Activated naive CD8-positive, alpha-beta T cell treated with anti-CD3 and anti-CD28 coated beads, Interleukin-2, amount 50 U/mL, for 24 hours (primary cell): ENCODE measurements around the gene ENDOG.
"Not testable (repeated sequence)": the region's sequence is repeated elsewhere in the genome, so short reads cannot be mapped to it uniquely, and the experiment has no call there.

Experiments used
- ATAC-seq: fragments of 150-1000 bp; cut with Tn5 transposase; one replicate; pipeline ENCODE4 v1.10.0; 2021
- DNase-seq: peaks from one replicate; pipeline ENCODE4 v3.0.0; 2021
- H3K27ac Mint-ChIP-seq: one replicate; pipeline ENCODE4 v1.8.0; 2021; ENCODE audit warnings: mild to moderate bottlenecking, mixed read lengths
- H3K27me3 Mint-ChIP-seq: one replicate; pipeline ENCODE4 v1.8.0; 2021; ENCODE audit warnings: mixed read lengths
- H3K36me3 Mint-ChIP-seq: one replicate; pipeline ENCODE4 v1.8.0; 2021; ENCODE audit warnings: low read depth, mixed read lengths
- H3K4me1 Mint-ChIP-seq: one replicate; pipeline ENCODE4 v1.8.0; 2021; ENCODE audit warnings: mixed read lengths
- H3K4me3 Mint-ChIP-seq: one replicate; pipeline ENCODE4 v1.8.0; 2021; ENCODE audit warnings: mild to moderate bottlenecking, moderate library complexity, mixed read lengths
- H3K9me3 Mint-ChIP-seq: one replicate; pipeline ENCODE4 v1.8.0; 2021; ENCODE audit warnings: mixed read lengths

The ENDOG gene

DNA sequence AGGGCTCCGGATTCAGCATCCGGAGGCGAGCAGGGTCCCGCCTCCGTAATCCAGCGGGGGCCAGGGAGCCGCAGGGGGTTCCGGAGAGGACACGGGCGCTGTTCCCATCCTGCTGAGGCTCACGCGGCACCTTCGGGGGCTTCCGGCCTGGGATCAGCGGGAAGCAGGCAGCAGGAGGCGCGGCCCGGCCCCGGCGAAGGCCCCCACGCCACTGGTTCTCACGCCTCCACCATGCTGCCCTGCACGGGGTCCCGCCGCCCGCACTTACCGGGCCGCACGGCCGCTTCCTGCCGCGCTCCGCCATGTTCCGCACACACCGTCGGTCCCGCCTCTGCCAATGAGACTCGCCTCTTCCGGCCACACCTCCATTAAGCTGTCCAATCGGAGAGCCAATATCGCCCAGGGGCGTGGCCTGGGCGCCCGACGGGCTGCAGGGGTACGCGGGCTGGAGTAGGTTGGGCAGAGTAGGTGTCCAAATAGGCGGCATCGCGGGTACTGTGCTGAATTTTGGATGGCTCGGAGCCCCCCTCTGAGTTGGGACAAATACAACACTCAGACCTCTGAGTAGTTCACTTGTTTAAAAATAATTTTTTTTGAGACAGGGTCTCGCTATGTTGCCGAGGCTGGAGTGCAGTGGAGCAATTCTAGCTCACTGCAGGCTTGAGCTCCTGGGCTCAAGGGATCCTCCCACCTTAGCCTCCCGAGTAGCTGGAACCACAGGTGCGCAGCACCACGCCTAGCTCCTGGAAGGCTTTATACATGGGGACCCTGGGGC is 11.4 kb downstream of the ENDOG start, which contains the start of gene SPOUT1:
SPOUT1 (minus strand) TSS at position 318 of the 775 bp plus-strand sequence; CDS start at position 304, 14 bp downstream.
- Mint-ChIP-seq H3K27me3 (no peaks in the 10 kb centered on the region), H3K36me3 (peaks cover 25% of the 10 kb centered on the region), H3K9me3 (no peaks in the 10 kb centered on the region), H3K4me1 (peaks cover 21% of the 10 kb centered on the region), H3K27ac (peak within 1 kb of the TSS; percentile 95), H3K4me3 (peak within 1 kb of the TSS; percentile 98)
- ATAC-seq (peak; percentile 97), DNase-seq (peak; percentile 95)

DNA sequence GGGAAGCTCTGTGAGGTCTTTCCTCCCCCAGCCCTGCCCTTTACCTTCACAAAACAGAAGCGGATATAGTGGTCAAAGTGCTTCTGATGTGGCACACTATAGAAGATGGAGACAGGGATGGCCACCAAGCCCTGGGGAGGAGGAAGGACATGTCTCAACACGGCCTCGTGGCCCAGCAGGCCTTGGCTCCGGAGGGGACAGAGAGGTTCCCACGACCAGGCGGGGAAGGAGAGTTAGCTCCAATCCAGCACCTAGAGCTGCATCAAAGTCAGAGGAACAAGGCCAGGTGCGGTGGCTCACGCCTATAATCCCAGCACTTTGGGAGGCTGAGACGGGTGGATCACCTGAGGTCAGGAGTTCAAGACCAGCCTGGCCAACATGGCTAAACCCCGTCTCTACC is 15.4 kb downstream of the ENDOG start:
- H3K4me1 Mint-ChIP-seq: peaks cover 9% of the 10 kb centered on the region
- no peaks in the 10 kb centered on the region for H3K27me3 Mint-ChIP-seq

DNA sequence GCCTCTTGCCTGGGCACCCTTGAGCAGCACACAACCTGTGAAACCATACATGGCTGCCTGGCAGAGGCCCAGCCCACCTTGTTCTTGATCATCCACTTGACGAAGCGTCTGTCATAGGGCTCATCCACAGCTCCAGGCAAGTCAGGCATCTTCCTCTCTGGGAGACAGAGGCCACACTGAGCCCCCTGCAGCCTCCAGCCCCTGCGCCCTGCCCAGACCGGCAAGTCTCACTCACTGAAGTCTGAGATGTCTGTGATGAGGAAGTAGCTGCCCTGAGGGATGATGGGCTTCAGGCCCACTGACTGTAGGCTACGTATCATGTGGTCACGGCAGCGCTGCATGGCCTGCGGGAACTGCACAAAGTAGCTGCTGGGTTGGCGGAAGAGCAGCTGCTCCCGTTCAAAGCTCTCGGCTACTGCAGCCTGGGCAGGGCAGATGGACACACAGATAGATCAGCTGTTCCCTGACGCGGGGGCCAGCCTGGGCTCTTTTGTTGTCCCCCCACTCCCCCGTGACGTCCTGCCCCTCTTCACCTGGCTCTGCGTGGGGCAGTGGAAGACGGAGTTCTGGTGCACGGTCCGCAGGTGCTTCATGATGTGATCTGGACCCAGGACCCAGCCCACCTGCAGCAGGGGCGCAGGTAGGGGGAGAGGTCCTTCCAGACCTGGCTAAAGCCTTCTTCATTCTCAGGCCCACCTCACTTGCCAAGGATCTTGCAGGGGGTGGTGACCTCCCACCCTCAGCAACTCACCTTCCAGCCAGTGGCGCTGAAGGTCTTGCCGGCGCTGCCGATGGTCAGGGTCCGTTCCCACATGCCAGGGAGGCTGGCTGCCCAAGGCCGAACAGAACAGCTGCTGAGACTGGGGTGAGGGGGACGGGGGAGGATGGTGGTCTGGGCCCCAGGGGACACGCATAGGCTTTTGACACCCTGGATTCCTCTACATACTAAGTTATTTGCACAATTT is 17.2 kb downstream of the ENDOG start:
- Mint-ChIP-seq H3K4me3 (no peak overlapping the region), H3K36me3 (peaks cover 11% of the 10 kb centered on the region), H3K9me3 (no peaks in the 10 kb centered on the region), H3K4me1 (no peaks in the 10 kb centered on the region), H3K27me3 (no peaks in the 10 kb centered on the region), H3K27ac (no peak overlapping the region)
- DNase-seq (no peak), ATAC-seq (no peak)

More for the DNA sequence above, 15.4 kb downstream of the ENDOG start:
- no peak for DNase-seq
- ATAC-seq: no peak
- Mint-ChIP-seq H3K36me3 (peaks cover 16% of the 10 kb centered on the region), H3K4me3 (no peak overlapping the region), H3K9me3 (no peaks in the 10 kb centered on the region), H3K27ac (no peak overlapping the region)

DNA sequence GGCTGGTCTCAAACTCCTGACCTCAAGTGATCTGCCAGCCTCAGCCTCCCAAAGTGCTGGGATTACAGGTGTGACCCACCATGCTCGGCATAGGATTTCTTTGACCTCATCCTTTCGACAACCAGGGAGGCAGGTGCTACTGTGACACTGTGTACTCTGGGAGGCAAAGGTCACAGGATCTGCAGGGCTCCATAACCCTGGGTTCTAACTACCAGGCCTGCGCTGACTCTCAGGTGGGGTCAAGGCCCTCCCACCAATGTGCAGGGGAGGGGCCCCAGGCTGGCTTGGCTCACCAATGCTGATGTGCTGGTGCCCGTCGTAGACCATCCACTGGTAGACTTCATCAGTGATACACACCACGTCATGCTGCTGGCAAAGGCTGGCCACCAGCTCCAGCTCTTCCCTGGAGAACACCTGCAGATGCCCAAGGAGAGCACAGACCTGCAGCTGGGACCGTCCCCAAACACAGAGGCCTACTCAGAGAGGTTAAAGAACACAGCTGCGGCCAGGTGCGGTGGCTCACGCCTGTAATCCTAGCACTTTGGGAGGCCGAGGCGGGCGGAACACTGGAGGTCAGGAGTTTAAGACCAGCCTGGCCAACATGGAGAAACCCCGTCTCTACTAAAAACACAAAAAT is 18.3 kb downstream of the ENDOG start:
- Mint-ChIP-seq H3K4me1 (no peaks in the 10 kb centered on the region), H3K4me3 (no peak overlapping the region), H3K36me3 (peaks cover 11% of the 10 kb centered on the region), H3K27me3 (no peaks in the 10 kb centered on the region), H3K27ac (no peak overlapping the region), H3K9me3 (no peaks in the 10 kb centered on the region)
- DNase-seq (no peak), ATAC-seq (no peak)

DNA sequence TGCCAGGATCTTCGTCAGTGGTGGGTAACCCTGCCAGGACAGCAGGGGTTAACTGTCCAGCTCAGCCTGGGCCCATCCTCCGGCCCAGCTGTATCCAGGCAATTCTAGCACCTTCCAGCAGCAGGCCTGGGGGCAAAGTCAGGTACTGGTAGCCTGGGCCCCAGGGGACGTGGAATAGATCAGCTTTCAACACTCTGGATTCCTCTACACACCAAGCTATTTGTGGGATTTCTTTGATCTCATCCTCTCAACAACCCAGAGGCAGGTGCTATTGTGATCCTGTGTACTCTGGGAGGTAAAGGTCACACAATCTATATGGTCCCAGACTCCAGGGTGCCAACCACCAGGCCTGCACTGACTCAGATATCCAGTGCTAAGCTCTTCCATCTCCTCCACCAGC is 20.0 kb downstream of the ENDOG start:
- no peaks in the 10 kb centered on the region for H3K27me3 Mint-ChIP-seq
- no peaks in the 10 kb centered on the region for H3K9me3 Mint-ChIP-seq
- peaks cover 8% of the 10 kb centered on the region for H3K36me3 Mint-ChIP-seq
- H3K27ac Mint-ChIP-seq: no peak overlapping the region
- no peaks in the 10 kb centered on the region for H3K4me1 Mint-ChIP-seq
- ATAC-seq: no peak
- DNase-seq: no peak
- no peak overlapping the region for H3K4me3 Mint-ChIP-seq

DNA sequence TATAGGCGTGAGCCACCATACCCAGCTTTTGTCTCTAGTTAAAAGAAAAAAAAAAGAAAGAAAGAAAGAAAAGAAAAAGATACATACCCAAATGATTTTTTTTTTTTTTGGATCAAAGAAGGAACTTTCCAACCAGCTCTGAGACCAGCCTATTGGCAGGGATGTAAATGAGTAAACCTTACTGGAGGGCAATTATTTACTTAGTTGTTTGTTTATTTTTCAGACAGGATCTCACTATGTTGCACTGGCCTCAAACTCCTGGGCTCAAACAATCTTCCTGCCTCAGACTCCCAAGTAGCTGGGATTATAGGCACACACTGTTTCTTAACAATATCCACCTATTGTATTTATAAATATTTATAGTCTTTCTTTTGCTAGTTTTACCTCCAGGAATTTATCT is 22.2 kb downstream of the ENDOG start:
- no peaks in the 10 kb centered on the region for H3K4me1 Mint-ChIP-seq
- ATAC-seq (no peak), DNase-seq (no peak)
- no peaks in the 10 kb centered on the region for H3K9me3 Mint-ChIP-seq
- H3K27ac Mint-ChIP-seq: no peak overlapping the region
- peaks cover 4% of the 10 kb centered on the region for H3K36me3 Mint-ChIP-seq
- H3K27me3 Mint-ChIP-seq: no peaks in the 10 kb centered on the region
- no peak overlapping the region for H3K4me3 Mint-ChIP-seq

DNA sequence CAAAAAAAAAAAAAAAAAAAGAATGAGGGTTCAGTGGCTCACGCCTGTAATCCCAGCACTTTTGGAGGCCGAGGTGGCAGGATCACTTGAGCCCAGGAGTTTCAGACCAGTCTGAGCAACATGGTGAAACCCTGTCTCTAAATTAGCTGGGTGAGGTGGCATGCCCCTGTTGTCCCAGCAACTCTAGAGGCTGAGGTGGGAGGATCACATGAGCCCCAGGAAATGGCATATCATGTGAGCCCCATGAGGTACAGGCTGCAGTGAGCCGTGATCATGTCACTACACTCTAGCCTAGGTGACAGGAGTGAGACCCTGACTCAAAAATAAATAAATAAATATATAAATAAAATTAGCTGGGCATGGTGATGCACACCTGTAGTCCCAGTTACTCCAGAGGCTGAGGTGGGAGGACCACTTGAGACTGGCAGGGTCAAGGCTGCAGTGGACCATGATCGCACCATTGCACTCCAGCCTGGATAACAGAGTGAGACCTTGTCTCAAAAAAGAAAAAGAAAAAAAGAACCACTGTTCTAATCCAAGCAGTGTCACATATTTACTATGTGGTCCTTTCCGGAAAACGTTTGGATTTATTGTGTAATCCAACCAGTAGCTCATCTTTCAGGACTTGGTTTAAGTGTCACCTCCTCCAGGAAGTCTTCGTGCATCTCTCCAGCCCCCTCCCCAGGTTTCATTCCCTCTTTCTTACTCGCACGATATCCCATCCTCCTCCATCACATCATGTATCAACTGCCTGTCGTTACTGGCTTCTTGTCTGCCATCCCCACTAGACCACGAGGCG is 23.6 kb downstream of the ENDOG start:
- H3K27ac Mint-ChIP-seq: no peak overlapping the region
- ATAC-seq (no peak), DNase-seq (no peak)
- no peaks in the 10 kb centered on the region for H3K27me3 Mint-ChIP-seq
- peaks cover 4% of the 10 kb centered on the region for H3K36me3 Mint-ChIP-seq
- H3K4me1 Mint-ChIP-seq: no peaks in the 10 kb centered on the region
- no peaks in the 10 kb centered on the region for H3K9me3 Mint-ChIP-seq
- no peak overlapping the region for H3K4me3 Mint-ChIP-seq

DNA sequence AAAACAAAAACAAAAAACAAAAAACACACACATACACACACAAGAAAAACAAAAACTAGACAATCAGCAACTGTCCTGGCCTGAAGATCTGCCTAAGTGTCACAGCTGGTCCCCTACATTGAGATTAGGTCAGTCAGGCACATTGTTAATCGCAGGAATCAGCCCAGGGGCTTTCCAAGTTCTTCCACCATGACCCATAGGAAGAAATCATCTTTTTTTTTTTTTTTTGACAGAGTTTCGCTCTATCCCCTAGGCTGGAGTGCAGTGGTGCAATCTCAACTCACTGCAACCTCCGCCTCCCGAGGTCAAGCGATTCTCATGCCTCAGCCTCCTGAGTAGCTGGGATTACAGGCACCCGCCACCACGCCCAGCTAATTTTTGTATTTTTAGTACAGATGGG is 24.9 kb downstream of the ENDOG start:
- not testable (repeated sequence) for H3K36me3 Mint-ChIP-seq, H3K27ac Mint-ChIP-seq, H3K9me3 Mint-ChIP-seq, H3K4me3 Mint-ChIP-seq, DNase-seq, ATAC-seq, H3K27me3 Mint-ChIP-seq, H3K4me1 Mint-ChIP-seq

DNA sequence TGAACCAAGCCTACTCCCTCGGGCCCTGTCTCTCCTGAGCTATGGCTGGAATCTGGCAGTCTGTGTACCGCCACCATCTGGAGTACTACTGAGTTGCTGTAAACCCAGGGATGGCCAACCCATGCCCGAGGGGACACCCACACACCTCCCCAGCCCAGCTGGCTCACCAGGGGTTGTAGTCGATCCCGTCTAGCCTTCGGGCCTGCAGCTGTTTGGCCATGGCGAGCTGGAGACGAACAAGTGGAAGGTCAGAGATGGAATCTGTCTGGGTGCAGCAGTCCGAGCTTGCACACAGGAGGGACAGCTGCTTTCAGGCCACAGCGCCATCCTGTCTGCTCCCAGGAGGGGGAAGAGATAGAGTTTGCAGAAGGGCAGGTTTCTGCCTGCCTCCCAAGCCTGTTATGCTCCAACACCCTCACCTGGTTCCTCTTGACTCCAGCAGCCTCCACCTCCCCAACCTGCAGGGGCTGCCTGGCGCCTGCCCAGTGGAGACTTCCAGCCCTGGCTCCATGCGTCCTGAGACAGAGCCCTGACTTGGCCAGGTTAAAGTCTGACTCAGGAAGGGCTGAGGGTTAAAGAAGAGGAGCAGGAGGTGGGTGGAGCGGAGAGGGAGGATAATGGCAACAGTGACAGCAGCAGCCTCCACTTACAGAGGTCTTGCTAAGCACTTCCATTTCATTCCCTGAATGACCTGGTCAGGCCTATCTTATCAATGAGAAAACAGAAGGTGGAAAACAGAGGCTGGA is 27.1 kb downstream of the ENDOG start:
- no peak overlapping the region for H3K27ac Mint-ChIP-seq
- no peak for ATAC-seq
- H3K27me3 Mint-ChIP-seq: no peaks in the 10 kb centered on the region
- peaks cover under 1% of the 10 kb centered on the region for H3K9me3 Mint-ChIP-seq
- no peaks in the 10 kb centered on the region for H3K4me1 Mint-ChIP-seq
- H3K4me3 Mint-ChIP-seq: no peak overlapping the region
- no peak for DNase-seq
- peaks cover 10% of the 10 kb centered on the region for H3K36me3 Mint-ChIP-seq

DNA sequence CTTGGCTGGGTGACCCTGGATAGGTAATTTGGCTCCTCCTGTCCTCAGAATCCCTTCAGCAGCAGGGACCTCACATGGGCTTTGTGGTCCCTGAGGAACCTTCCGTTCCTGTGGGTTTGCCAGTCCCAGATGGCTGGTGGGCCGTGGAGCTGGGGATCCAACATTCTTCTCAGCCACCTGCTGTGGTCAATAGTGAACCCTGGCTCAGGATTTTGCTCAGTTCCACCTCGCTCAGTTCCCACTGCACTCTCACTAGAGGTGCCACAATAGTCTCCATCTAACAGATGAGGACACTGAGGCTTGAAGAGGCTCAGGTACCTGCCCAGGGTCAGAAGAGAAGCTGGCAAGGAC is 28.4 kb downstream of the ENDOG start:
- no peak overlapping the region for H3K27ac Mint-ChIP-seq

DNA sequence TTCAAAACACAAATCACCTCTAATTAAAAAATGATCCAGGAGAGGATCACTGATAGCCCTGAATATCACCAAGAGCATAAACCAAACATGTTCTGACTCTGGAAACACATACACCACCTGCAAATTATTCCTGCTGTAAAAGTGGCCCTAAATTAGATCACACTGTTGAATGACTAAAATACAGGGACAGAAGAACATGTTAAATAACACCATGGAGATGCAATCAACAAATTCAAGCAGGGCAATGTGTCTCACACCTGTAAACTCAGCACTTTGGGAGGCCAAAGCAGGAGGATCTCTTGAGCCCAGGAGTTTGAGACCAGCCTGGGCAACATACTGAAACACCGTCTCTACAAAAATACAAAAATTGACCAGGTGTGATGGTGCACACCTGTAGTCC is 29.5 kb downstream of the ENDOG start:
- peaks cover 23% of the 10 kb centered on the region for H3K36me3 Mint-ChIP-seq
- no peaks in the 10 kb centered on the region for H3K4me1 Mint-ChIP-seq
- peaks cover 14% of the 10 kb centered on the region for H3K9me3 Mint-ChIP-seq
- ATAC-seq (no peak), DNase-seq (no peak)
- H3K27me3 Mint-ChIP-seq: no peaks in the 10 kb centered on the region
- no peak overlapping the region for H3K4me3 Mint-ChIP-seq
- H3K27ac Mint-ChIP-seq: no peak overlapping the region

More for the DNA sequence above, 28.4 kb downstream of the ENDOG start:
- Mint-ChIP-seq H3K36me3 (peaks cover 23% of the 10 kb centered on the region), H3K4me1 (no peaks in the 10 kb centered on the region), H3K4me3 (no peak overlapping the region), H3K27me3 (no peaks in the 10 kb centered on the region), H3K9me3 (peaks cover 13% of the 10 kb centered on the region)
- DNase-seq: no peak
- no peak for ATAC-seq

DNA sequence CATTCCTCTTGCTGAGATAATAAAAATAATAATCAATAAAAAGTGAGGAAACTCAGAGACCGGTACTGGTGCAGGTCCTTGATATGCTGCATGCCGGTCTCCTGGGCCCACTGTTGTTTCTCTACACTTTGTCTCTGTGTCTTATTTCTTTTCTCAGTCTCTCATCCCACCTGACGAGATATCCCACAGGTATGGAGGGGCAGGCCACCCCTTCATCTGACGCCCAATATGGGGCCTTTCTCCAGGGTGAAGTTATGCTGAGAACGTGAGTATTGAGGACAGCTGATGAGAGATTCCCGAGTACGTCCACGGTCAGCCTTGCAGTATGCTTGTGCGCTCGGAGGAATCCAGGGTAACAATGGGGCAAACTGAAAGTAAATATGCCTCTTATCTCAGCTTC is 32.7 kb downstream of the ENDOG start:
- not testable (repeated sequence) for H3K4me1 Mint-ChIP-seq, H3K27ac Mint-ChIP-seq, ATAC-seq, DNase-seq, H3K27me3 Mint-ChIP-seq, H3K4me3 Mint-ChIP-seq
- H3K9me3 Mint-ChIP-seq: peaks cover 14% of the 10 kb centered on the region
- H3K36me3 Mint-ChIP-seq: peaks cover 23% of the 10 kb centered on the region

DNA sequence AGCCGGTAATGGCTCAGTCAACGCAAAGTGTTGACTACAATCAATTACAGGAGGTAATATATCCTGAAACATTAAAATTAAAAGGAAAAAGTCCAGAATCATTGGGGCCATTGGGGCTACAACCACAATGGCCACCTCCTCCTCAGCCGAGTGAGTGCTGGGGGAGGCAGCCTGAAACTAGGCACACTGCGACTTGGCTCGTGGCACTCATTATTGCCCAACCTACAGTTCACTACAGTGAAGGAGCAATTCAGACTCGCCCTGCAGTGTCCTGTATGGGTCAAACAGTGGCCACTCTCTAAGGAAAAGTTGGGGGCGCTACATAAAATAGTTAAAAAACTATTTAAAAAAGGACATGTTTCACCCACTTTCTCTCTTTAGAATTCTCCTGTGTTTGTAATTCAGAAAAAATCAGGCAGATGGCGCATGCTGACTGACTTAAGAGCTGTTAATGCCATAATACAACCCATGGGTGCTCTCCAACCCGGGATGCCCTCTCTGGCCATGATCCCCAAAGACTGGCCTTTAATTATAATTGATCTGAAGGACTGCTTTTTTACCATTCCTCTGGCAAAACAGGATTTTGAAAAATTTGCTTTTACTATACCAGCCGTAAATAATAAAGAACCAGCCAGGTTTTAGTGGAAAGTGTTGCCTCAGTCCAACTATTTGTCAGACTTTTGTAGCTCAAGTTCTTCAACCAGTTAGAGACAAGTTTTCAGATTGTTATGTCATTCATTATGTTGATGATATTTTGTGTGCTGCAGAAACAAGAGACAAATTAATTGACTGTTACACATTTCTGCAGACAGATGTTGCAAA is 33.7 kb downstream of the ENDOG start:
- H3K4me1 Mint-ChIP-seq, H3K27ac Mint-ChIP-seq, H3K4me3 Mint-ChIP-seq, ATAC-seq, H3K27me3 Mint-ChIP-seq, DNase-seq: not testable (repeated sequence)
- peaks cover 23% of the 10 kb centered on the region for H3K36me3 Mint-ChIP-seq
- H3K9me3 Mint-ChIP-seq: peaks cover 14% of the 10 kb centered on the region
